Activated CD4-positive, CD25-positive, alpha-beta regulatory T cell treated with anti-CD3 and anti-CD28 coated beads, Interleukin-2, amount 50 U/mL, for 24 hours (primary cell): ENCODE measurements around the gene CATSPER1.
"Not testable (repeated sequence)": the region's sequence is repeated elsewhere in the genome, so short reads cannot be mapped to it uniquely, and the experiment has no call there.

ENCODE experiments used
- ATAC-seq, 2 donors: fragments of 150-1000 bp; cut with Tn5 transposase; one replicate each; pipeline ENCODE4 v1.10.0; 2021; ENCODE audit warnings: mild to moderate bottlenecking in 1 of 2, moderate library complexity in 1 of 2

CATSPER1 gene

GRCh38 chr11:66020618-66021357 lies 5.5 kb downstream of the CATSPER1 start:
- peak in 1 of 2 donors; percentile 41 for ATAC-seq

GRCh38 chr11:66020212-66020611 lies 6.1 kb downstream of the CATSPER1 start:
- ATAC-seq = no peak

GRCh38 chr11:66017321-66017720 lies 9.0 kb downstream of the CATSPER1 start:
- ATAC-seq = no peak

- ATAC-seq = no peak
Observed at GRCh38 chr11:66016793-66017177, 9.5 kb downstream of the CATSPER1 start.

- no peak for ATAC-seq
Observed at GRCh38 chr11:66015936-66016792, 10.1 kb downstream of the CATSPER1 start.

- ATAC-seq = no peak
Observed at GRCh38 chr11:66015454-66015881, 10.8 kb downstream of the CATSPER1 start.

GRCh38 chr11:66014804-66015453 lies 11.3 kb downstream of the CATSPER1 start:
- no peak for ATAC-seq

GRCh38 chr11:66013762-66014100 lies 12.5 kb downstream of the CATSPER1 start:
- ATAC-seq = no peak

GRCh38 chr11:66012946-66013761 lies 13.1 kb downstream of the CATSPER1 start:
- ATAC-seq = no peak

GRCh38 chr11:66012371-66012945 lies 13.8 kb downstream of the CATSPER1 start:
- no peak for ATAC-seq

- peak in 1 of 2 donors; percentile 22 for ATAC-seq
Observed at GRCh38 chr11:66011785-66012303, 14.4 kb downstream of the CATSPER1 start, which contains the start of gene CST6. Gene CST6, plus strand, starts transcription at chr11:66012008. Its CDS starts 37 bp downstream, at chr11:66012045.

- ATAC-seq = no peak
Observed at GRCh38 chr11:66011239-66011784, 15.0 kb downstream of the CATSPER1 start.

GRCh38 chr11:66010036-66010435 lies 16.2 kb downstream of the CATSPER1 start:
- ATAC-seq = not testable (repeated sequence)

GRCh38 chr11:66008468-66009101 lies 17.7 kb downstream of the CATSPER1 start:
- no peak for ATAC-seq

GRCh38 chr11:66008095-66008467 lies 18.2 kb downstream of the CATSPER1 start:
- ATAC-seq = no peak

GRCh38 chr11:66007201-66007634 lies 19.1 kb downstream of the CATSPER1 start:
- no peak for ATAC-seq

- ATAC-seq = no peak
Observed at GRCh38 chr11:66006891-66007176, 19.4 kb downstream of the CATSPER1 start.

- ATAC-seq = no peak
Observed at GRCh38 chr11:66006134-66006890, 20.0 kb downstream of the CATSPER1 start.

GRCh38 chr11:66004186-66004585 lies 22.1 kb downstream of the CATSPER1 start:
- ATAC-seq = no peak

- no peak for ATAC-seq
Observed at GRCh38 chr11:66003291-66003690, 23.0 kb downstream of the CATSPER1 start.
